GM12892 (cell line): ENCODE data around the gene KCNAB1.
A peak's percentile ranks its signal among the peaks of the same experiment; 100 is the strongest.

Source experiments
- DNase-seq: peaks from one replicate; pipeline ENCODE4 v3.0.0; 2011; ENCODE audit not compliant: insufficient read length
- FAIRE-seq: peaks from 2 replicates; lab custom pipeline; 2011; peaks lifted over from hg19 to GRCh38; lab: Jason Lieb, UNC
- POLR2A ChIP-seq: IDR thresholded peaks from 2 replicates; pipeline ENCODE4 v1.6.1; 2011; ENCODE audit warnings: low read depth, low read length, control low read depth
- POLR2AphosphoS5 ChIP-seq: IDR thresholded peaks from 2 replicates; pipeline ENCODE4 v1.6.1; 2011; ENCODE audit warnings: low read depth, low read length, control low read depth
- TAF1 ChIP-seq: IDR thresholded peaks from 2 replicates; pipeline ENCODE4 v1.6.1; 2011; ENCODE audit warnings: low read depth, mild to moderate bottlenecking, control low read depth, low read length, borderline replicate concordance

Gene KCNAB1

GRCh38 chr3:156488767-156489166 lies 368.4 kb downstream of the KCNAB1 start:
- no peak for DNase-seq
- no peak for FAIRE-seq
- TF ChIP-seq POLR2A (no peak), TAF1 (no peak), POLR2AphosphoS5 (no peak)

- TF ChIP-seq POLR2AphosphoS5, result no peak
- TF ChIP-seq POLR2A, result no peak
- FAIRE-seq (peak; percentile 67), DNase-seq (no peak)
Observed at GRCh38 chr3:156489462-156489911, 369.1 kb downstream of the KCNAB1 start.

- DNase-seq, result no peak
- no peak for FAIRE-seq
- TF ChIP-seq TAF1 (no peak), POLR2AphosphoS5 (no peak), POLR2A (no peak)
Observed at GRCh38 chr3:156491192-156491591, 370.8 kb downstream of the KCNAB1 start.

- TF ChIP-seq TAF1 (no peak), POLR2AphosphoS5 (no peak), POLR2A (no peak)
- FAIRE-seq (no peak), DNase-seq (no peak)
Observed at GRCh38 chr3:156492801-156493261, 372.5 kb downstream of the KCNAB1 start.

GRCh38 chr3:156493887-156494286 lies 373.5 kb downstream of the KCNAB1 start:
- FAIRE-seq (no peak), DNase-seq (no peak)
- TF ChIP-seq POLR2A (no peak), POLR2AphosphoS5 (no peak), TAF1 (no peak)

- FAIRE-seq (no peak), DNase-seq (no peak)
- TF ChIP-seq POLR2AphosphoS5 (no peak), TAF1 (no peak), POLR2A (no peak)
Observed at GRCh38 chr3:156495816-156496215, 375.4 kb downstream of the KCNAB1 start.

GRCh38 chr3:156497326-156497725 lies 376.9 kb downstream of the KCNAB1 start:
- FAIRE-seq (no peak), DNase-seq (no peak)
- TF ChIP-seq POLR2AphosphoS5 (no peak), POLR2A (no peak), TAF1 (no peak)

GRCh38 chr3:156498307-156498706 lies 377.9 kb downstream of the KCNAB1 start:
- no peak for FAIRE-seq
- no peak for TF ChIP-seq TAF1
- TF ChIP-seq POLR2AphosphoS5, result no peak
- TF ChIP-seq POLR2A, result no peak
- DNase-seq, result no peak

GRCh38 chr3:156507285-156507684 lies 386.9 kb downstream of the KCNAB1 start:
- FAIRE-seq (no peak), DNase-seq (no peak)

GRCh38 chr3:156509189-156510174 lies 389.1 kb downstream of the KCNAB1 start:
- TF ChIP-seq POLR2AphosphoS5, result no peak
- TF ChIP-seq POLR2A, result no peak
- no peak for TF ChIP-seq TAF1
- FAIRE-seq (peak; percentile 86), DNase-seq (peak; percentile 11)

More at GRCh38 chr3:156507285-156507684, 386.9 kb downstream of the KCNAB1 start:
- TF ChIP-seq POLR2A (no peak), TAF1 (no peak), POLR2AphosphoS5 (no peak)

- FAIRE-seq (no peak), DNase-seq (no peak)
- TF ChIP-seq POLR2AphosphoS5, result no peak
- no peak for TF ChIP-seq POLR2A
- no peak for TF ChIP-seq TAF1
Observed at GRCh38 chr3:156511987-156512677, 391.8 kb downstream of the KCNAB1 start.

- no peak for DNase-seq
- FAIRE-seq, result no peak
- no peak for TF ChIP-seq TAF1
- TF ChIP-seq POLR2AphosphoS5, result no peak
- TF ChIP-seq POLR2A, result no peak
Observed at GRCh38 chr3:156513619-156514018, 393.2 kb downstream of the KCNAB1 start.
